ENCODE results near the gene MMRN2.
"Not testable (repeated sequence)": the region's sequence is repeated elsewhere in the genome, so short reads cannot be mapped to it uniquely, and the experiment has no call there.

Gene MMRN2

DNA sequence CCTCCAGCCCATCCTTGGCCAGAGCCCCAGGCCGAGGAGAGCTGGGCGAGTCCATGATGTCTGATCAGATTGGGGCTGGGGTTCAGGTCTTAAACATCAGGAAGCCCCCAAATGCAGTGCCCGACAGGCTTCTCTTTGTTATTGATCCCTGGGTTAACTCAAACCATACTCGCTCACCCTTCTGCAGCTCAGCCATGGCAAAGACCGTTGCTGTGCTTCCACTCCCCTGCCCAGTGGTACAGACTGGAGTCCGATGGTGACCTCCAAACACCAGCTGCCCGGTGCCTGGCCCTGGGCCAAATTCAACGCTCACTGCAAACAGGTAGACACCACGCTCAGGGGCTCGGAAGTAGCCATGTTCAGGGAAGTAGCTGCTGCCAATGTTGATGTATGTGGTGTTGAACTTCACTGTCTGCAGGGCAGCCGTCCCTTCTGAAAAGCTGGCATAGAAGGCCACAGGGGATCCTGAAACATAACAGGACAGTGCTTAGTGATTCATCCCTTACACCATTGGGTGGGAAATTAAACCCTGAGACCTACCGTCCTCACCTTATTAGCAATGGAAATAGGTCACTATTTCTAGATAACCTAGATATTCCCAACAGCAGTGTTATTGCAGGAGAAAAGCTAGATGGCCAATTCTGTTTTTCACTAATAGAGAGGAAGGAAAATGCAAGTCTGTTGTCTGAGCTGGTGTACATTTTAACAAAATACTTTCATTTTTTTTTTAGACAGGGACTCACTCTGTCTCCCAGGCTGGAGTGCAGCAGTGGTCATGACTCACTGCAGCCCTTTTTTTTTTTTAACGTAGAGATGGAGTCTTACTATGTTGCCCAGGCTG is 20.5 kb downstream of the MMRN2 start:
- no peak for DNase-seq (ENCODE audit: low read depth)
- TF ChIP-seq, protein P1, sequence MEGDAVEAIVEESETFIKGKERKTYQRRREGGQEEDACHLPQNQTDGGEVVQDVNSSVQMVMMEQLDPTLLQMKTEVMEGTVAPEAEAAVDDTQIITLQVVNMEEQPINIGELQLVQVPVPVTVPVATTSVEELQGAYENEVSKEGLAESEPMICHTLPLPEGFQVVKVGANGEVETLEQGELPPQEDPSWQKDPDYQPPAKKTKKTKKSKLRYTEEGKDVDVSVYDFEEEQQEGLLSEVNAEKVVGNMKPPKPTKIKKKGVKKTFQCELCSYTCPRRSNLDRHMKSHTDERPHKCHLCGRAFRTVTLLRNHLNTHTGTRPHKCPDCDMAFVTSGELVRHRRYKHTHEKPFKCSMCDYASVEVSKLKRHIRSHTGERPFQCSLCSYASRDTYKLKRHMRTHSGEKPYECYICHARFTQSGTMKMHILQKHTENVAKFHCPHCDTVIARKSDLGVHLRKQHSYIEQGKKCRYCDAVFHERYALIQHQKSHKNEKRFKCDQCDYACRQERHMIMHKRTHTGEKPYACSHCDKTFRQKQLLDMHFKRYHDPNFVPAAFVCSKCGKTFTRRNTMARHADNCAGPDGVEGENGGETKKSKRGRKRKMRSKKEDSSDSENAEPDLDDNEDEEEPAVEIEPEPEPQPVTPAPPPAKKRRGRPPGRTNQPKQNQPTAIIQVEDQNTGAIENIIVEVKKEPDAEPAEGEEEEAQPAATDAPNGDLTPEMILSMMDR (IDR thresholded peaks at IDR 0.05; ENCODE audit: control insufficient read depth, extremely low read depth, insufficient read depth), result no peak
- no peak overlapping the region for H3K4me3 ChIP-seq (ENCODE audit: low read depth, low read length)

DNA sequence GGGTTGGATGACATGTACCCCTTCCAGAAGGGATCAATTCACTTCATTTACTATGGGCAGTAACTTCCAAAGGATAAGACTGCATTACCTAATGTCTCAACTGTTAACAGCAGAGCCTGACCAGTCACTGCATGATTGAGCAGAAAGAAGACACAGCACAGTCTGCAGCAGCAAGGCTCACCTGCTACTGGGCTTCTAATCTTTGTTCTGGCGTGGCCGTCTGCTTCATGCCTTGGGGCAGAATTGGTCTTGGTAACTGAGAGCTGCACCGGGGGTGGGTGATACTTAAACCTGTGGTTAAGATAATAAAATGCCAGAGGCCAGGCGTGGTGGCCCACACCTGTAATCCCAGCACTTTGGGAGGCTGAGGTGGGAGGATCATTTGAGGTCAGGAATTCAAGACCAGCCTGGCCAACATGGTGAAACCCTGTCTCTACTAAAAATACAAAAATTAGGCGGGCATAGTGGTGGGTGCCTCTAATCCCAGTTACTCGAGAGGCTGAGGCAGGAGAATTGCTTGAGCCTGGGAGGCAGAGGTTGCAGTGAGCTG is 23.2 kb downstream of the MMRN2 start:
- DNase-seq (ENCODE audit: low read depth); H3K4me3 ChIP-seq (ENCODE audit: low read depth, low read length): not testable (repeated sequence)

DNA sequence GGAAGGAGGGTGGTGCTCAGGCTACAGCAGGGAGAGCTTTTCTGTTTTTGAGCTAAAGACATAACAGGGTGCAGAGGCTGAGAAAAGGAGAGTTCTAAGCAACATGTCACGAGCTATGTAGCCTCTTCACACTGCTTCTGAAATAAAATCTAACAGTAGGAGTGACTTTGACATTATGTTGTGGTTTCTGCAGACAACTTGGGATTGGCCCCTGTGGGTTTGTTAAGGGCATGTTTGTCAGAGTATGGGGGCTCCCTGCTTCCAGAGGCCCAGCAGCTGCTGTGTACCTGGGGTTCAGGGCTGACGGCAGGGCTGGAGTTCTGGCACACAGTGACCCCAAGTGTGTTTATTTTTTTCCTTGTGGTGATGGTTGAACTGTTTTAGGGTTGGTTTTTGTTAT is 24.7 kb downstream of the MMRN2 start:
- DNase-seq (ENCODE audit: low read depth), result no peak
- H3K4me3 ChIP-seq (ENCODE audit: low read depth, low read length), result no peak overlapping the region
- TF ChIP-seq, protein P1 (IDR thresholded peaks at IDR 0.05; ENCODE audit: control insufficient read depth, extremely low read depth, insufficient read depth), result no peak

DNA sequence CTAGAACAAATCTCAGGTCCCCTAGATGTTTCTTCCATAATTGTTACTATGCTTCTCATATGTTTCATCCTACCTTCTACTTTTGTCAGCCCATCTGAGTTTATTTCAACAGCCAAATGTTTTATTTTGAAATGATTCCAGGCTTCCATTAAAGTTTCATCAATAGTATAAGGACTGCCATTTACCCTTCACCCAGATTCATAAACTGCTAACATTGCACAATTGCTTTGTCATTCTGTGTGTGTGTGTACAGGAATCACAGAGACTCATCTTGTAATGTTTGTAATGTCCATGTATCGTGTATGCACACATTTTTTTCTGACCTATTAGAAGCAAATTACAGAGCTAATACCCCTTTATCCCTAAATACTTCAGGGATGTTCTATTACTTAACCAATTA is 25.5 kb downstream of the MMRN2 start:
- H3K4me3 ChIP-seq (ENCODE audit: low read depth, low read length), result no peak overlapping the region
- TF ChIP-seq, protein P1 (IDR thresholded peaks at IDR 0.05; ENCODE audit: control insufficient read depth, extremely low read depth, insufficient read depth), result no peak
- DNase-seq (ENCODE audit: low read depth), result no peak

DNA sequence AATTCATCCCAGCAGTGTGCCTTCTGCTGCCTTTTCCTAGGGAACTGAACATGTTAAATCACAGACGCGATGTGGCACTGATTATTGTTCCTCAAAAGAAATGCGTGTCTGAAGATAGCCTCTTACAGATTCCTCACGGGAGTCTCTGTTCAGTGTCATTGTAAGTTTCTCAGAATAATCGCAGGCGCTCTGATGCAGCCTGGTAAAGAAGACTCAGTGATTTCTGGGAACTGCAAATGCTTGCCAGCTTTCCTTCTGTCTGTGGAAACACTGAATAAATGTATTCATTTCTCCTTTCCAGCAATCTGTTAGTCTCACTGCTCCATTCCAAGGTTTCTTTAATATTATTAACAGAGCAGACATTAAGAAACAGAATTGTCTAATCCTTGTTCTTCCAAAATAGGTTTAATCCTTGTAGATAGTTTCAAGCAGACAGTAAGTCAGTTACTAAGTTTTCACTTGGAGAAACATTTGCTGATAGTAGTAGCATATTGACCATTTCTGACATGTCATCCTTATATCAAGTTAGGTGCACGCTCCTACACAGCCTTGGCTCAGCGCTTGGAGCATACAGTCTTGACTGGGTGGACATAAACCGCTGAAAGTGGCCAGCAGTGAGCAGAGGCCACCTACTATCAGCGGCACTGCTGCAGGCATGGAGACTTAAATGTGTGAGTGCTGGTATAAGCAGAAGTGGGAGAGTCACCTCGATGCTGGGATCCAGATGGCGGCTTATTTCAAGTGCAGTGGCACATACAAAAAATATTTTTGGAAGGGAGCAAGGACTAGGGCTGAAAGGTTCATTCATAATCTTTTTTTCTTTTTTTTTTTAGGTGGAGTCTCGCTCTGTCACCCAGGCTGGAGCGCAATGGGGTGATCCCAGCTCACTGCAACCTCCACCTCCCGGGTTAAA is 27.7 kb downstream of the MMRN2 start:
- no peak overlapping the region for H3K4me3 ChIP-seq (ENCODE audit: low read depth, low read length)
- TF ChIP-seq, protein P1 (IDR thresholded peaks at IDR 0.05; ENCODE audit: control insufficient read depth, extremely low read depth, insufficient read depth), result no peak
- no peak for DNase-seq (ENCODE audit: low read depth)

DNA sequence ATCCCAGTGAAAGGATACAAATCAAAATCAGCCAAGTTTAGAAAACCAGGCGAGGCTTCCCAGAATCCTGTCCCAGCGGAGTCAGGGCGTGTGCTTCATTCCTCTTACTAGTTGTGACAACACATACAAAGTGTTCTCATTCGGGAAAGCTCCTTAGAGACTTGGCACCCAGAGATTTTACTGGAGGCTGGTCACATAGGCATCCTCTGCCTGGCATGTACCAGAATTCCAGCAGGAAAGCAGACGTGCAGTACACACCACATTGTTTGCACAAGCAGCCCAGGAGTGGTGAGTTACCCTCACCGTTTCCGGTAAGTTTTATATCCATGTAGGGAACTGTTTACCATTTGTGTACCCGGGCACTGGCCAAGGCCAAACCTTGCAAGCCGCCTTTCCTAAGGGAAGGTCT is 34.9 kb downstream of the MMRN2 start:
- no peak overlapping the region for H3K4me3 ChIP-seq (ENCODE audit: low read depth, low read length)
- TF ChIP-seq, protein P1 (IDR thresholded peaks at IDR 0.05; ENCODE audit: control insufficient read depth, extremely low read depth, insufficient read depth), result no peak

DNA sequence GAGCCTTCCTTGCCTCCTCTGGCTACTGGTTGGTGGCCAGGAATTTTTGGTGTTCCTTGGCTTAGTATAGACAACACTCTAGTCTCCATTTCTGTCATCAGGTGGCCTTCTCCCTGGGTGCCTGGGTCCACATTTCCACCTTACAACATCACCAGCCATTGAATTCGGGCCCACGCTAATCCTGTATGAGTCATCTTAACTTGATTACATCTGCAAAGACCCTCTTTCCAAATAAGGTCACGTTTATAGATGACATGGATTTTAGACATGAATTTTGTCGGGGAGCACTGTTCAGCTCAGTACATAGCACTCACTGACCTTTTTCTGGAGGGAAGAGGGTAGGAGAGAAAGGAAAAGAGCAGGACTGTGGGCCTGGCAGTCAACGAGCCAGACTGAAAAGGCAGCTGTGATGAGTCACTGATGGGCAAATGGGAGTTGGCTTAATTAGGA is 39.4 kb downstream of the MMRN2 start:
- TF ChIP-seq, protein P1 (IDR thresholded peaks at IDR 0.05; ENCODE audit: control insufficient read depth, extremely low read depth, insufficient read depth), result no peak
- no peak for DNase-seq (ENCODE audit: low read depth)
- H3K4me3 ChIP-seq (ENCODE audit: low read depth, low read length), result no peak overlapping the region

More for the DNA sequence above, 34.9 kb downstream of the MMRN2 start:
- DNase-seq (ENCODE audit: low read depth), result peak; percentile 55

Measured in LNCaP clone FGC (cell line).